Medulla oblongata (tissue), 1 donor: Measurements from ENCODE around the gene FGL2.
"Not testable (repeated sequence)": the region's sequence is repeated elsewhere in the genome, so short reads cannot be mapped to it uniquely, and the experiment has no call there.

ENCODE experiments used
- DNase-seq: peaks from one replicate; pipeline ENCODE4 v3.0.0-alpha.2; 2015; ENCODE audit errors: extremely low spot score

FGL2 gene

DNA sequence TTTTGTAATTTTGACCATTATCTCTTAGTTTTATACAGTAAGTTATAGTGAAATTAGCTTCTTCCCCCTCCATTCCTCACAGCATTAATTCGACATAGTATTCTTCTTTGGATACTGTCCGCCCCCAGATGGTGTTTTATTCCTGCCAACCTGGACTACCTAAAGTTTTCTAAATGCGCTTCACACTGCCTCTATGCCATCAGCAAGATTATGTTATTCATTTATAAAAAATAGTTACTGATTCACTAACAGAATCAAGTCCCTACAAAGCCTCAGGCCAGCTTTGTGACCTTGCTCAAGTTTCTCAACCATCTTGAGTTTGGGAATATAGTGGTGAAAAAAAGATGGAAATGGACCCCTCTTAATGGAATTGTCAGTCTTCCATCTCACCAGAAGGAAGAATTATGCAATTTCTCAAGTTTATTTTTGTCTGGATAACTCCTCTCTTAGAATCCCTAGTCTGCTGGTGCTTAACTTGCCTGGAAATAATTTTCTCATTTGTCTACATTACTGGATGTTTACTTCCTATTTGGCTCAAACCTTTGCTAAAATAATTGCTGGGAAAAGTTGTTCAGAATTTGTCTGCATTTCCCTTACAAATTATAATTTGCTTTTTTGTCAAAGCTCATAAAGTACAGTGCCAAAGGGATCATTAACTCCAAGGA, 16.7 kb upstream of the FGL2 start:
- DNase-seq: no peak

DNA sequence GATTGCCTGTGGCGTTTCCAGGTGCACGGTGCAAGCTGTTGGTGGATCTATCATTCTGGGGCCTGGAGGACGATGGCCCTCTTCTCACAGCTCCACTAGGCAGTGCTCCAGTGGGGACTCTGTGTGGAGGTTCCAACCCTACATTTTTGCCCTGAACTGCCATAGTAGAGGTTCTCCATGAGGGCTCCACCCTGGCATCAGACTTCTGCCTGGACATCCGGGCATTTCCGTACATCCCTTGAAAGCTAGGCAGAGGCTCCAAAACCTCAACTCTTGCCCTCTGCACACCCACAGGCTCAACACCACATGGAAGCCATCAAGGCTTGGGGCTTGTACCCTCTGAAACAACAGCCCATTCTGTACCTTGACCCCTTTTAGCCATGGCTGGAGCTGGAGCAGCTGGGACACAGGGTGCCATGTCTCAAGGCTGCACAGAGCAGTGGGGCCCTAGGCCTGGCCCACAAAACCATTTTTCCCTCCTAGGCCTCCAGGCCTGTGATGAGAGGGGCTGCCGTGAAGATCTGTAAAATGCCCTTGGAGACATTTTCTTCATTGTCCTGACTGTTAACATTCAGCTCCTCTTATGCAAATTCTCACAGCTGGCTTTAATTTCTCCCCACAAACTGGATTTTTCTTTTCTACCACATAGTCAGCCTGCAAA, 10.0 kb upstream of the FGL2 start:
- no peak for DNase-seq

DNA sequence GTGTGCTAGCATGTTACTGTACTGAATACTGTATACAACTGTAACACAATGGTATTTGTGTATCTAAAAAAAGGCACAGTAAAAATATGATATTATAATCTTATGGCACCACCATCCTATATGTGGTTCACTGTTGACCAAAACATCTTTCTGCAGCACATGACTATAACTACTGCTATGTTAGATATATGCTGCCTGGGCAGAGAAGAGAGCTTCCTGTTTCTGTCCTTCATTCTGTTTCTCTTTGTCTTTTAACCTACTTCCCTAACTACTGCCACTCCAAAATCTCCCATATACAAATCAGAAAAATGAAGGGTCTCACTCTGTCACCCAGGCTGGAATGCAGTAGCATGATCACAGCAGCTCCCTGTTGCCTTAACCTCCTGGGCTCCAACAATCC, 8.8 kb upstream of the FGL2 start:
- DNase-seq: no peak

DNA sequence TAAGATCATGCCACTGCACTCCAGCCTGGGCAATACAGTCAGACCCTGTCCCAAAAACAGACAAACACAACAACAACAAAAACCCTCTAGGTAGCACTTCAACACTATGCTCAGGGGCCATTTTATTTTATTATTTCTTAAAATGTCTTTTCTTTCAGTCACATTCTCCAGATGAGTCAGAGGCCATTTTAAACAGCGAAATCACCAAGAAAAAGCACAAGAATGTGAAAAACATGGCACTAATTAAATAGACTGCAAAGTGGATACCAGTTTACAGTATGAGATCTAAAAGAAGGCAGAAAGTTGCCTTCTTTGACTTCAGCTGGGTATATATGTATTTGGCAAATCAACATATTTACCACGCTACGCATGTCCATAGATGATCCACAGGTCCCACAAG, 6.1 kb upstream of the FGL2 start:
- no peak for DNase-seq

DNA sequence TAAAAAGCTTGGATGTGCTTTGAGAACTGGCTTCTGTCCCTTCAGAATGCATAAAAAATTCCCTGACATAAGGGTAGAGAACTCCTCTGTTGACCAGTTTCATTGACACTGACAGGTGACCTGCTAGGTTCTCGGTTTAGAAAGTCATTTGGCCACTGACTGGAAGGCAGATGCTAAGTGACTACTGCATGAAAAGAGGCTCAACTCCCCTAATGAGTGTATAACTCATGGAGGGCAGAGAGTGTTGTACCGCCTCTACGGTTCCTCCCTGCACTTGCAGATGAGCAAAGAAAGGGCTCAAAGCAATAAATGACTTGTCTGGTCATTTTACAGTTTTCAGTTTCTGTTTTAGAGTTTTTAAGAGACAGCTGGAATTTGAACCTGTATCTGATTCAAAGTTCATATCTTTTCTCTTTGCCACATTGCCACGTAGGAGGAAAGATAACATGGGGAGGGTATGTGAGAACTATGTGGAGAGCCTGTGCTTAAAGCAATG, 2.9 kb upstream of the FGL2 start:
- DNase-seq: no peak

DNA sequence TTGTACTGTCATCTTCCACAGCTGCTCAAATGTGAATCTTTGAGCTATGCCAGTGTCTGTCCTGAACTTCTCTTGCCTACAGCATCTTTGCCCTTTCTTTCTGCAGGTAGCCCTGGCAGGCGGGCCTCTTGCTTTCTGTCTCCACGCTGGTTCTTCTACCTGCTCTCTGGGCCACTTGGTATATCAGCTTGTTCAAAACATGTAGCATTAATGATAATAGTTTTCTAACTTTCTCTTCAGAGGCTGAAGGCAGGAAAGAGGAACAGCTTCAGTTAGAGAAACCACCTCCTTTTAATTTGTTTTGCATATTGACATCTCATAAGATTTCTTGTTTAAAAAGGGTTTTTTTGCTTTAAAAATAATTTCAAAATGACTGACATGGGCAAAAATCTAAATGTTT, 923 bp upstream of the FGL2 start:
- DNase-seq: no peak

DNA sequence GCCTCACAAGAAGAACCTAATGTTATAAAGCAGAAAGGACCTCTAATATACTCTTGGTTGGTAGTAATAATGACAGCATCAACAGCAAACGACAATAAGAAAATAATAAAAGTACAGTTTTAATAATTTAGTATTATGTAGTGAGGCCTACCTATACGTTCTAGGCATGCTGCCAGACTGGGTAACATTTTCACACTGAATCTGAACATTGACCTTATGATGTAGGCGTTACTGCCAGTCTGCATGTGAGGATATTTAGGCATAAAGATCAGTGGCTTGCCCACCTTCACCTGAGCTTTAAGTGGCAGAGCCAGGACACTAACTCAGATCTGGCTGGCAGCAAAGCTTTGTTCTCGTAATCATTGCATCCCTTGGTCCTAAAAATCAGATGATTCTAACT, 2.5 kb downstream of the FGL2 start:
- no peak for DNase-seq

DNA sequence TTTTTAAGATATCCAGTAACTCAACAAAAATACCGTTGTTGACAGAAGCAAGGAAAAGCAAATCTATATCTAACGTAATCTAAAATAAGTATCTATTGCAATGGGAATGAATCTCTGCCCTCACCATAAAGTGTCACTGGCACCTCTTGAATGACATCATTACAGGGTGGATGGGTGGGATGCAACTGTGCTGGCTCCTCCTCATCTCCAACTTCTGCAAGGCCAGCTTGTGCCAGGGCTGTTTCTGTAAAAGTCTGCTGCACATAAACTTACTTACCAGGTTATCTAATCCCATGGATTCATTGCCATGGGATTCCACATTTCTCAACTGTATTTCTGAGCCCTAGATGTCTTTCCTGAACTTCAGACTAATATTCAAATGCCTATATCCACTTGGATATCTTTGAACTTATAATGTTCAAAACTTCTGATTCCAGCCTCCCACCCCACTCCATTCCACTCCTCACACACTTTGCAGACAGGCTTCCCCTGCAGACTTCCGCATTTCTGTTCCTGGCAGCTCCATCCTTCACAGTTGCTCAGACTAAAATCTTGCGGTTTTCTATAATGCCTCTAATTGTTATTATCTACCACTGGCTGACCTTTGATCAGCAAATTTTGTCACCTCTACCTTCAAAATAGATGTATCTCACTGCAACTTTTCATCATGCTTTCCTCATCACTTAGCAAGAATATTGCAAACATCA, 10.7 kb downstream of the FGL2 start:
- no peak for DNase-seq

DNA sequence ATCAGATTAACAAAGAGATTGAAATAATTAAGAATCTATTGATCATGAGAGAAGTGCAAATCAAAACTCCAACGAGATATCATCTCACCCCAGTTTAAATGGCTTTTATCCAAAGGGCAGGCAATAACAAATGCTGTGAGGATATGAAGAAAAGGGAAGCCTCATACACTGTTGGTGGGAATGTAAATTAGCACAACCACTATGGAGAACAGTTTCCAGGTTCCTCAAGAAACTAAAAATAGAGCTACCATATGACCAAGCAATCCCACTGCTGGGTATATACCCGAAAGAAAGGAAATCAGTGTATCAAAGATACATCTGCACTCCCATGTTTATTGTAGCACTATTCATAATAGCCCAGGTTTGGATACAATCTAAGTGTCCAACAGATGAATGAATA, 13.8 kb downstream of the FGL2 start:
- DNase-seq: no peak

DNA sequence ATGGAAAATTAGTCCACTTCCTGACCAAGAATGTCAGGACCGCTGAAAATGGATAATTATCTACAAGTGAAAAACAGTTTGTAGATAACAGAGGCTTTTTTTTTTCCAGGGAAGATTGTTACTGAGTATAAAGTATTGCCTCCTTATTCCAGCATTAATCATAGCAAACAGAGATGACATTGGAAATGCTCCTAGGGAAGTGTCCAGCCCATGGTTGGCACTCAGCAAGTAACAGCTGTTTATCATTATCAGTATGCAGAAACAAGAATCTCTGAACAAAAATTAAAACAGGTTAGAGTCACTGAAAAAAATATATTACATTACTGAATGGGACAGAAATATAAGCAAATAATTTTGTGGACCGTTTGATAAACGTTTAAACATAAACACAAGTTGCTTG, 14.6 kb downstream of the FGL2 start:
- no peak for DNase-seq

DNA sequence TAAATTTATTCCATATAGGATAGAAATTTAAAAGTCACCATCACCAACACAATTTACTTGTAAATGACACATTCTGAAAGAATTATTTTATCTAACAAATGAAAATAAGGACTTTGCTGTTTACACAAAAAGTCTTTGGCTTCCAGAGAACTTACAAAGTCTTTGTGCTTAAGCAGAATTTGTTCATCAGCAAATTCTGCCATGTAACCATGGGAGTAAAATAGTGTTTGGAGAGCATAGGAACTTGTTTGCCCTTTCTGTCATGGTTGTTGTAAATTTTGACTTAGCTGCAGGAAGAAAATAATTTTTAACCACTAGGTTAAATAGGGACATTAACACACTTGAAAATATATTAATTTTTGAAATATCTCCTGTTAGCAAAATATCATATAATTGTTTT, 15.2 kb downstream of the FGL2 start:
- no peak for DNase-seq

DNA sequence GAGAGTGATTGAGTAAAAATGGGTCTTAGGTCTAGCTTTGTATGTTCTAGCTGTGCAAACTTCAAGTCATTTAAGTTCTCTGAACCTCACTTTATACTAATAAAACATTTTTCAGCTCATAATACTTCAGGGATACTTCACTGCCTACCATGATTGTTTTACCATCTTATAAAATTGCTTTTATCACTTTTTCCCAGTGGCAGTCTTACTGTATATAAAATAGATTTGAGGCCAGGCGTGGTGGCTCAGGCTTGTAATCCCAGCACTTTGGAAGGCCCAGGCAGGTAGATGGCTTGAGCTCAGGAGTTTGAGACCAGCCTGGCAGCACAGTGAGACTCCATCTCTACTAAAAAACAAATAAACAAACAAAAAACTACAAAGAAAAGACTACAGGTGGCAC, 17.4 kb downstream of the FGL2 start:
- no peak for DNase-seq

DNA sequence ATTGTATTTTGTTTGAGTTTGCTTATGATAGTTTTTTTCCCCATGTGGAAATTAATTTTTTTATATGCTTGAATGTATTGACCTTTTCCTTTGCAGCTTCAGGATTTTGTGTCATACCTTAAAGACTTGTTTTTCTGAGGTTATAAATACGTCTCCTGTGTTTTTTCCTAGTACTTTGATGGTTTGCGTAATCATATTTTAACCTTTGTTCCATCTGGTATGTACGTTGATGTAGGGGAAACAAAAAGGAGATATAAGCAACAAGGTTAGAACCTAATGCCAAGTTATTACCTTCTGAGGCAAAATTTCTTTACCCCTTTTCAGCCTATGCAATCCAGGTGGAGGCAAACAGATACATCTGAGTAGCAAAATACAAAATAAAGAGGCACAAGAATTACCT, 17.9 kb downstream of the FGL2 start:
- DNase-seq: no peak

DNA sequence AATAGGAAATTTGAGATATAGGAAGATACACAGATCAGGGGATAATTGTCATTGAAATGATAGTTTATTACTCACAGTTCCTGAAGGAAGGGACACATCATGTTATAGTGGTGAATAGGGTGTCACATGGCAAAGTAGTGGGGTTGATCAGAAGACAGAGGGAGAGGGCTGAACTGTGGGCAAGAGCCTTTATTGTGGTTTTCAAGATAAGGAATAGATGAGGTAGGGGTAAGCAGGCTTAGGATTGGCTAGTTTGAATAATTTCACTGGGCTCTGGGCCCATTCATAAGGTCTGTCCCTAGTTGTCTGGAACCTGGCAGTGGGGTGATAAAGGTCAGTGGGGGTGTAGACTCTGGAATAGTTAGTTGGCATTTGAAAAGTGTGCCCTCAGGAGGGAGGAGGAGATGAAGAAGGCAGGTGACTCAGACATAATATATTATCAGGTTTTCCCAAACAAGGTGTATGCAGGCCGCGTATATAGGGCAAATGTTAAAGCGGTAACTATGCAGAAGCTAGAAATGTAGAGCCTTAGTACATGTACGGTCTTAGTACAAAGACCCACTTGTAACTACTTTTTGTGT, 18.5 kb downstream of the FGL2 start:
- DNase-seq: no peak

DNA sequence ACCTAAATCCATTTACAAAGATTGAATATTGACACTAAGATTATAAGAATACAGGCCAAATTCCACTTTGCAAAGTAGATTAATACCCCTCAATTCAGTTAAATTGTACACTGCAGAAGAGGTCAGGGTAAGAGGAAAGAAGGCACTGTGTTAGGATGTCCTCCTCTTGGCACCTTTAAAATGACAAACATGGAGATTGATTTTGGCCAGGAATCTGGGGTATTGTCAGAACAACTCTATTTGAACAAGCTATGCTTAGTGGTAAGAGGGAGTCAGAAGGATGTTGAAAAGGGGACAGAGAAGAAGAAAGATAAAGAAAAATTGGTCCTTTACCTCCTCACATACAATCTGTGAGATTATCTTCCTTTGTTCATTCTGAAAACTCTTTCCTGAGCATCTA, 21.6 kb downstream of the FGL2 start:
- DNase-seq: not testable (repeated sequence)

DNA sequence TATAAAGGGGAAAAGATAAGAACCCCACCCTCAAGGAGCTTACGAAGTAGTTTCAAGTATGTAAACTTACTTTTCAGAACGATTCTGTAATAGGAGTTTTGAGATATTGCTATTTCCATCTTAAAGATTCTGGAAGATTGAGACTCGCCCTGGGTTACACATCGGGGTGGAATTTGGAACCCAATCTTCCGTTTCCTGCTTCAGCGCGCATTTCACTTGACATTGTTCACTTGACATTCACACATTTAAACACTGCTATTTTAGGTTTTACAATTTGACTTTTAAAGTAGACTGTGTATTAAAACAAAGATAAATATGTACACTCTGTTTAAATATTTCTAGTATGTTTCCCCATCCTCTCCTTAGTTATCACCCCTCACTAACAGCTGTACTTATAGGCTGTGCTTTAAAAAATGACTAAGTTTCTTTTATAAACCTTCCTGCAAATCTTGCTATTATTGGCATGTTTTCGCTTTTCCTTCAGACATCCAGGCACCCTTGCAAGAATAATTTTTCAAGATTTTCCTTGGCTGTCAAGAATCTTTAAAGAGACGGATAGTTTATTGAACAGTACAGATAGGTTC, 22.2 kb downstream of the FGL2 start:
- DNase-seq: not testable (repeated sequence)

DNA sequence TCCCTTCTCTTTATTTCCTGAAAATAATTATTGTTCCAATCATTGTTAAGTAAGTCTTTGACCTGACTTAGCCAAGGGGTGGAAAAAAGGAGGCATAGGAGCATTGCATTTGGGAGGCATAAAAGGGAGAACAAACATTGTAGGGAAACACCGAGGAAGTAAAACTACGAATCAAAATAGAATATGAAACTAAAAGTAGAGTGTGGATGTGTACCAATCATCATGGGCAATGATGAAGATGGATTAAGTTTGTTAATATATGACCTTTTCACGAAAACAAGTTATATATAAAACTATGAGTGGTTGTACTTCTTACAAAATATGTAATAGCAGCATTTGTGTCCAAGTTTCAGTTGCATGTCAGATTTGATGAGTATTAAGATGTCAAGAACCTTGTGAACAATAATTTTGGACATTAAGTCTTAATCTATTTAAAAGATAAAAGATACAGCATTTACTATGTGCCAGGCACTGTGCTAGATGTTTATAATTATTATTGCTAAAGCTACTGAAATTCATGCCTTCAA, 24.3 kb downstream of the FGL2 start:
- not testable (repeated sequence) for DNase-seq

DNA sequence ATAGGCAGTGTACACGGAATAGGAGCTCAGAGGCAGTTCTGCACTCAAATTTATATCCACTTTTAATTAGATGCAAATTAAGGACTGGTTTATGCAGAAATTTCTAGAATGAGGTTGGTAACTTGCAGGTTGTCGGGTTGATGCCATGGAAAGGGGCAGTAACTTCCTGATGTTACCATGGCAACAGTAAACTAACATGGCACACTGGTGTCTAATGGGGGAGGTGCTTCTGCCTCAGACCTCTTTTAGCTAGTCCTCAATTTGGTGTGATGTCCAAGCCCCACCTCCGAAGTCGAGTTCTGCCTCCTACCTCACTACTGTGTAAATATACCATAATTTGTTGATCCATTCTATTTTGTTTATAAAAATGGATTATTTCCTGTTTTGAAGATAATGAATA, 25.2 kb downstream of the FGL2 start:
- DNase-seq: not testable (repeated sequence)

DNA sequence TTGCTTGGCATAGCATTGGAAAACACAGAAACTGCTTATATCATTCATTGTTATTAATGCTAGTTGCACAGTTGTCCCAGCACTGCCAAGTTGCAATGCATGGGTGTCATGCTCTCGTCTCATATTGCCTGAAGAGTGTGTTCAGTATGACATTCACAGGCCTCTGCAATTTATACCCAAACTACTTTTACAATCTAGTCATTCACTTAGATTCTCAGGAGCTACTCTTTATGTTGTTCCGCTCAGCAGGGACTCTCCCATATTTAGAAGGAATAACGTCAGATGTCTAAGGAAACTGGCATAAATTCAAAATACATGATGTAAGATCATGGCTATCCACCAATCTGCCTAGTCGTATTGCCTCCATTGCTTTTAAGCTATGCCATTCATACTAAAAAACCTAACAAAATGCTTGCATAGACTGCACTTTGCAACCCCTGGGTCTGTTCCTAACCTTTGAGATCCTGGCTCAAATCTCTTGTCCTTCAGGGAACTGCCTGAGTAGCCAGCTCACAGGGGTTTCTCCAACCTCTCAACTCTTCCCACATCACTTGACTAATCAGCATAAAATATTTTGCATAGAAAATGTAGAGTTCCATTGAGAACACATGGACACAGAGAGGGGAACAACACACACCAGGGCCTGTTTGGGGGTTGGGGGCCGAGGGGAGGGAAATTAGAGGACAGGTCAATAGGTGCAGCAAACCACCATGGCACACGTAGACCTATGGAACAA, 27.0 kb downstream of the FGL2 start:
- not testable (repeated sequence) for DNase-seq

DNA sequence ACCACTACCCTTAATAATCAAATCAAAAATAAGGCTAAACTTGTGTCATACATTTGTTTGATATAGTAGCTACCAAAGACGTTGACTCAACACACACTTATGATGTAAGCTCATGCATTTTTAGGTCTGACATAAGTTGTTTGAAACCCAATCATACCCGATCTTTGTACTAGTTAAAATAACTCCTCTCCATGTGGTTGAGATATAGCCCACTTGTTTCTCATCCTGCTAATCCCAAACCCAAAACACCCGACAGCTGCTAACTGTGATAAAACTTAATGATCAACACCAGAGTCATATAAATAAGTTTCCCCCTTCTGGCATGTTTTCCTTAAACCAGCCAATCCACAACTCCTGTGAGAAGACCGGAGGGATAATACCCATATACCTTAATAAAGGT, 28.5 kb downstream of the FGL2 start:
- not testable (repeated sequence) for DNase-seq

DNA sequence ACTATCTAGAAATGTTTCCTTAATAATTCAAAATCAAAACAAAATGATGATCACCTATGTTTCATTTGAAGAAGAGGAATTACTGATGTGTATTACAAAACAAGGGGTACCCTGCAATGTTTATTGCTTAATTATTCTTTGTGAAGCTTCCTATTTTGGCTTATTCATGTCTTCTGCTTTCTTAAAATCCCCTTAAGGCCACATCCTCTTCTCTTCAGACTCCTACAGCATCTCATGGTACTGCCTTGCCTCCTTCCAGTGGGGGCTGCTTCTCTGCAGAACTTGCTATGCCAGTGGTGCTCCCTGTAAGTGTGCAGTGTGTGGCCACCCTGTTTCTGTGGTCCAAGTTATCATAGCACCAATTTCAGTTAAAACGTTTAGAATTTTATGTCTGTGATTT, 42.2 kb downstream of the FGL2 start:
- DNase-seq: peak; percentile 31
